ENCODE measurements around the gene PRXL2A. TPM values are rescaled to one million over a fixed set of nuclear protein-coding genes. Genes with fewer than 3 reads are reported as not detected.
"Not testable (repeated sequence)": the region's sequence is repeated elsewhere in the genome, so short reads cannot be mapped to it uniquely, and the experiment has no call there.

PRXL2A gene
- total and polyA plus RNA-seq, 2 of the 4 experiments (the other 2 are of a cell fraction) = 0.90 to 0.92 TPM

GRCh38 chr10:80480373-80480772, 72.0 kb downstream of the PRXL2A start:
- BruUV-seq (replicated peaks); H2AK9ac ChIP-seq (replicated peaks; ENCODE audit: low read depth, low read length, poor library complexity); H3K4me2 ChIP-seq (ENCODE audit: low read depth, low read length); H3K14ac ChIP-seq (replicated peaks; ENCODE audit: low read depth, low read length); H3K4ac ChIP-seq (ENCODE audit: low read depth, low read length); H2AFZ ChIP-seq (replicated peaks; ENCODE audit: low read length, poor library complexity); H3K27me3 ChIP-seq (ENCODE audit: control insufficient read depth, insufficient read depth, low read length); H3K23ac ChIP-seq (ENCODE audit: low read depth, low read length); H4K5ac ChIP-seq (ENCODE audit: low read depth, low read length); H3K9ac ChIP-seq (ENCODE audit: low read depth, low read length); H3K9me1 ChIP-seq (ENCODE audit: insufficient read depth, low read length); H3K4me3 ChIP-seq (ENCODE audit: insufficient read depth, low read depth, low read length); H3K56ac ChIP-seq (ENCODE audit: extremely low read depth, insufficient read depth, low read length); H2BK15ac ChIP-seq (ENCODE audit: low read depth, low read length); H2BK20ac ChIP-seq (ENCODE audit: low read depth, low read length); H3K18ac ChIP-seq (ENCODE audit: low read depth, low read length); DNase-seq; CTCF ChIA-PET; H4K91ac ChIP-seq (ENCODE audit: insufficient read depth, low read depth, low read length); ATAC-seq (ENCODE audit: low read depth); H3K36me3 ChIP-seq (ENCODE audit: control insufficient read depth, insufficient read depth, low read length); POLR2A ChIA-PET (ENCODE audit: unreplicated experiment); H4K8ac ChIP-seq (ENCODE audit: low read depth in 2 of 2, low read length in 2 of 2); H3K27ac ChIP-seq (ENCODE audit: insufficient read depth, low read length); H2BK120ac ChIP-seq (ENCODE audit: low read depth, low read length); in situ Hi-C loops (cut with MboI; ENCODE audit: low sequenced_read_pairs); dilution Hi-C loops (cut with HindIII; ENCODE audit: low sequenced_read_pairs, unreplicated experiment); H2AK5ac ChIP-seq (ENCODE audit: low read depth, low read length); intact Hi-C loops (cut with micrococcal nuclease); H3K4me1 ChIP-seq (ENCODE audit: control insufficient read depth, insufficient read depth, low read length); H2BK5ac ChIP-seq (ENCODE audit: low read depth, low read length, poor library complexity, severe bottlenecking): not testable (repeated sequence)
- peaks cover 27 to 38% of the 10 kb centered on the region in 2 experiments for H3K79me1 ChIP-seq (ENCODE audit: low read depth in 1 of 2, low read length in 2 of 2)
- no CpG with 5 or more reads among the region's 6 CpGs for WGBS, 2 experiments (ENCODE audit: extremely low coverage in 2 of 2, insufficient read length in 1 of 2)
- peaks cover 12% of the 10 kb centered on the region; the same call in 1 of the 2 replicates for H4K20me1 ChIP-seq (ENCODE audit: insufficient read depth, low read length)
- H3K9me3 ChIP-seq (ENCODE audit: control insufficient read depth, insufficient read depth, low read length) = peaks cover 11% of the 10 kb centered on the region

Data from IMR-90 (cell line).